Caco-2 (cell line): ENCODE results near the gene FKBP1A. TPM values are rescaled to one million over a fixed set of nuclear protein-coding genes. Genes with fewer than 3 reads are reported as not detected.

ENCODE experiments used
- BruUV-seq: library from RNA; stranded (reverse); fragments of 400-500 nt; replicated peaks from 2 replicates; lab custom pipeline; 2021; lab: Mats Ljungman, UMichigan
- CTCF ChIA-PET: fragments of 300-600 bp; sonication (Branson Sonifier 250); formaldehyde crosslinking; loops from one replicate; lab custom pipeline; 2022; ENCODE audit warnings: antibody characterized with exemption; lab: Charles Lee
- POLR2A ChIA-PET: fragments of 300-600 bp; sonication (Branson Sonifier 250); formaldehyde crosslinking; loops from one replicate; lab custom pipeline; 2022; ENCODE audit warnings: antibody characterized with exemption; lab: Charles Lee
- DNase-seq, 2 experiments: peaks; one replicate each; pipeline versions ENCODE4 v3.0.0 to v3.0.0-alpha.2; 2020 to 2022
- H3K27me3 ChIP-seq: replicated peaks from 2 replicates; pipeline ENCODE4 v1.6.0; 2011; ENCODE audit warnings: low read length; ENCODE audit not compliant: control insufficient read depth, insufficient read depth
- H3K36me3 ChIP-seq: 2 replicates; pipeline ENCODE4 v1.5.1; 2011; ENCODE audit warnings: low read length; ENCODE audit not compliant: control insufficient read depth, insufficient read depth
- H3K4me1 ChIP-seq: fragments of 250-450 bp; sonication (Bioruptor Pico); 2 replicates; pipeline ENCODE4 v1.5.1; 2020; ENCODE audit warnings: mild to moderate bottlenecking
- H3K4me3 ChIP-seq: 2 replicates; pipeline ENCODE4 v1.5.1; 2011; ENCODE audit warnings: low read depth, mild to moderate bottlenecking, control low read depth, low read length
- H3K9me3 ChIP-seq: fragments of 250-450 bp; sonication (Bioruptor Pico); 2 replicates; pipeline ENCODE4 v1.5.1; 2020; ENCODE audit warnings: mild to moderate bottlenecking, moderate library complexity
- H3K27ac Mint-ChIP-seq: one replicate; pipeline ENCODE4 v1.8.0; 2022; ENCODE audit warnings: mixed read lengths; ENCODE audit not compliant: unreplicated experiment
- H3K27me3 Mint-ChIP-seq: one replicate; pipeline ENCODE4 v1.8.0; 2022; ENCODE audit warnings: mixed read lengths; ENCODE audit not compliant: insufficient read depth, unreplicated experiment
- H3K36me3 Mint-ChIP-seq: one replicate; pipeline ENCODE4 v1.8.0; 2022; ENCODE audit warnings: mild to moderate bottlenecking, mixed read lengths; ENCODE audit not compliant: insufficient read depth, unreplicated experiment
- H3K4me1 Mint-ChIP-seq: one replicate; pipeline ENCODE4 v1.8.0; 2022; ENCODE audit warnings: low read depth, mixed read lengths; ENCODE audit not compliant: unreplicated experiment
- H3K4me3 Mint-ChIP-seq: one replicate; pipeline ENCODE4 v1.8.0; 2022; ENCODE audit warnings: mild to moderate bottlenecking, moderate library complexity, mixed read lengths; ENCODE audit not compliant: unreplicated experiment
- H3K9me3 Mint-ChIP-seq: one replicate; pipeline ENCODE4 v1.8.0; 2022; ENCODE audit warnings: mixed read lengths; ENCODE audit not compliant: unreplicated experiment
- intact Hi-C: fragments of 100-400 bp; cut with micrococcal nuclease; formaldehyde crosslinking; loops from one replicate; pipeline ENCODE4 v1.10.0; 2022; ENCODE audit not compliant: unreplicated experiment
- total RNA-seq: library from RNA; stranded (reverse); gene quantifications from 2 replicates; pipeline ENCODE4 v1.2.3, GENCODE V29; 2022
- TF ChIP-seq, protein P1 (sequence below), 2 experiments: fragments of 200-600 bp in 1 of 2; IDR thresholded peaks; 1 replicate in 1 of 2; 2 replicates in 1 of 2; pipeline versions ENCODE4 v1.5.1 to v1.8.0; 2011 to 2022; ENCODE audit warnings: antibody characterized with exemption in 1 of 2, control low read depth in 1 of 2, inconsistent platforms in 1 of 2, low read depth in 1 of 2, low read length in 1 of 2, mild to moderate bottlenecking in 1 of 2, moderate library complexity in 1 of 2; ENCODE audit not compliant: insufficient read depth in 1 of 2, severe bottlenecking in 1 of 2, unreplicated experiment in 1 of 2

FKBP1A gene
- total RNA-seq, 1 experiment from 2014 or later: 220 TPM

DNA sequence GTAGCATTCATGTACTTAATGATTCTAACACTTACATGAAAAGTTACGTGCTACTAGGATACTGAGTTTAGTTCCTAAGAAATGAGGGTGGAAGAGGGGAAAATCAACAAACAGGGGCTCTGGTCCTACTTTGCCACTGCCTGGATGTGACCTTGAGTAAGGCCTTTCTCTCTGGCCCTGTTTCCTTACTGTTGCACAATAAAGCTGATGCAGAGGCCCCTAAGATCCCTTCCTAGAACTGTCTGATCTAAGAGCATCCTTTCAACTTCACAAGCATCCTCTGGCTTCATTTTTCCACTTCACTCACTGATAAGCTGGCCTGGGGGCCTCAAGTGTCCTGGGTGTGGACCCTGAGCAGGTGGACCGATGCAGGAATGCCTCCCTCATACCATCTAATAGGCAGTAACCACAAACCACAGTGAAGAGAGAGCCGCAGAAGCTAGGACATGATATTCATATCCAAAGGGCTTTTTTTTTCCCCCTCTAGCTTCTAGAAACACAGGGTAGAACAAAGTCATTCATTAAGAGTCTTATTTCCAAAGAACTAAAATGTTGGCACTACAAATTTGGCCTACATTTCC, 21.6 kb downstream of the FKBP1A start:
- Mint-ChIP-seq H3K9me3 (peaks cover 6% of the 10 kb centered on the region), H3K4me1 (peaks cover 6% of the 10 kb centered on the region), H3K36me3 (peaks cover 62% of the 10 kb centered on the region), H3K27ac (no peak overlapping the region), H3K4me3 (no peak overlapping the region), H3K27me3 (no peaks in the 10 kb centered on the region)
- Histone ChIP-seq H3K9me3 (no peaks in the 10 kb centered on the region), H3K4me1 (no peaks in the 10 kb centered on the region), H3K36me3 (peaks cover 3% of the 10 kb centered on the region; the same call in 1 of the 2 replicates), H3K27me3 (no peaks in the 10 kb centered on the region), H3K4me3 (no peak overlapping the region)
- BruUV-seq: no TSS peak
- POLR2A ChIA-PET: no interaction called here
- CTCF ChIA-PET: no interaction called here
- TF ChIP-seq, protein P1, sequence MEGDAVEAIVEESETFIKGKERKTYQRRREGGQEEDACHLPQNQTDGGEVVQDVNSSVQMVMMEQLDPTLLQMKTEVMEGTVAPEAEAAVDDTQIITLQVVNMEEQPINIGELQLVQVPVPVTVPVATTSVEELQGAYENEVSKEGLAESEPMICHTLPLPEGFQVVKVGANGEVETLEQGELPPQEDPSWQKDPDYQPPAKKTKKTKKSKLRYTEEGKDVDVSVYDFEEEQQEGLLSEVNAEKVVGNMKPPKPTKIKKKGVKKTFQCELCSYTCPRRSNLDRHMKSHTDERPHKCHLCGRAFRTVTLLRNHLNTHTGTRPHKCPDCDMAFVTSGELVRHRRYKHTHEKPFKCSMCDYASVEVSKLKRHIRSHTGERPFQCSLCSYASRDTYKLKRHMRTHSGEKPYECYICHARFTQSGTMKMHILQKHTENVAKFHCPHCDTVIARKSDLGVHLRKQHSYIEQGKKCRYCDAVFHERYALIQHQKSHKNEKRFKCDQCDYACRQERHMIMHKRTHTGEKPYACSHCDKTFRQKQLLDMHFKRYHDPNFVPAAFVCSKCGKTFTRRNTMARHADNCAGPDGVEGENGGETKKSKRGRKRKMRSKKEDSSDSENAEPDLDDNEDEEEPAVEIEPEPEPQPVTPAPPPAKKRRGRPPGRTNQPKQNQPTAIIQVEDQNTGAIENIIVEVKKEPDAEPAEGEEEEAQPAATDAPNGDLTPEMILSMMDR (IDR thresholded peaks at IDR 0.05; ENCODE audit: insufficient read depth in 1 of 2, low read depth in 1 of 2, low read length in 1 of 2, severe bottlenecking in 1 of 2, unreplicated experiment in 1 of 2): no peak
- intact Hi-C loops: no loop called here
- no peak for DNase-seq

DNA sequence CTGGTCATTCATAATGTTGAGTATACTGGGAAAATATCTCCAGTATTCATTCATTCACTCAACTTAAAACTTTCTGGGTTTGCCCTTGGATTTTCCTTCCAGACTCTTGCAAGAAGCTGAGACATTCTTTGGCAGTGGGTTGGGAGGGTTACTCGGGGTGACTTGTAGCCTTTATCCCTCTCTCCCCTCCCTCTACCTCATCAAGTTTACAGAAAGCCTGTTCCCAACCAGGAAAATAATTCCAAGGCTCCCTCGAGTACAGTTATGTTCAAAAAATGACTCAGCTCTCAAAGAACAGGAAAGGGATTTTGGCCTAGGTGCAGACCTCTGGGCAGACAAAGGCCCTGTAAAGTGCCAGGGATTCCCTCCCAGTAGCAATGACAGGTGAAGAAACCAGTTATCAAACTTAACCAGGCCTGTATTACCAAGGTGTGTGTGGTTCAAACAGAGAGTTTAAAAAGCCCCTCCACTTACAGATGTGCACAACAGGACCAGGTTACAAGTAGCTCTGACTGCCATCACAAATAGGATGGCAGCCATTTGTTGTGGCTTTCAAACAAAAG, 22.2 kb downstream of the FKBP1A start:
- DNase-seq: no peak
- no peak overlapping the region for H3K27ac Mint-ChIP-seq
- ChIA-PET POLR2A (no interaction called here), CTCF (no interaction called here)
- H3K4me1 Mint-ChIP-seq: peaks cover 6% of the 10 kb centered on the region
- H3K27me3 Mint-ChIP-seq: no peaks in the 10 kb centered on the region
- H3K4me3 ChIP-seq: no peak overlapping the region
- intact Hi-C loops: no loop called here
- peaks cover 6% of the 10 kb centered on the region for H3K9me3 Mint-ChIP-seq
- H3K36me3 Mint-ChIP-seq: peaks cover 58% of the 10 kb centered on the region
- no TSS peak for BruUV-seq
- H3K27me3 ChIP-seq: no peaks in the 10 kb centered on the region
- H3K4me1 ChIP-seq: no peaks in the 10 kb centered on the region
- no peak overlapping the region for H3K4me3 Mint-ChIP-seq
- peaks cover 3% of the 10 kb centered on the region; the same call in 1 of the 2 replicates for H3K36me3 ChIP-seq
- TF ChIP-seq, protein P1 (IDR thresholded peaks at IDR 0.05; ENCODE audit: insufficient read depth in 1 of 2, low read depth in 1 of 2, low read length in 1 of 2, severe bottlenecking in 1 of 2, unreplicated experiment in 1 of 2): no peak
- no peaks in the 10 kb centered on the region for H3K9me3 ChIP-seq

DNA sequence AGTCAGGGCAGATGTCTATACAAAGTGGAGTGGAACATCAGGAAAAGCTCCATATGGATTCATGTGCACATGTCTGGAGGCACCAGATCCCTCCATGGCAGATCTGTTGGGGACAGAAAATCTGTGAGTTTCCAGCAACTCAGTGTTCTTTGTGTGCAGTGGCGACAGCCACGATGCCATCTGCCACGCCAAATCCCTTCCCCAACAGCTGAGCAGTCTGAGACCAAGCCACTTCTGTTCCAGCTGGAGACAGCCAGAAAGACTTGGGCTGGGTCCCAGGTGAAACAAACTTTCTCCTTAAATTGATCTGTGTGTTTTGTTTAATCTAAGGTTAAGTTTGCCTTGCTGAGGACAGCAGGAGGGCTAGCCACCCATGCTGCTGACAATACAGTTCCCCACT, 22.9 kb downstream of the FKBP1A start:
- no TSS peak for BruUV-seq
- TF ChIP-seq, protein P1 (IDR thresholded peaks at IDR 0.05; ENCODE audit: insufficient read depth in 1 of 2, low read depth in 1 of 2, low read length in 1 of 2, severe bottlenecking in 1 of 2, unreplicated experiment in 1 of 2): no peak
- ChIA-PET POLR2A (no interaction called here), CTCF (no interaction called here)
- Mint-ChIP-seq H3K4me1 (peaks cover 6% of the 10 kb centered on the region), H3K9me3 (peaks cover 6% of the 10 kb centered on the region), H3K27me3 (no peaks in the 10 kb centered on the region), H3K4me3 (no peak overlapping the region), H3K36me3 (peaks cover 64% of the 10 kb centered on the region), H3K27ac (no peak overlapping the region)
- Histone ChIP-seq H3K36me3 (peaks cover 3% of the 10 kb centered on the region; the same call in 1 of the 2 replicates), H3K4me3 (no peak overlapping the region), H3K27me3 (no peaks in the 10 kb centered on the region), H3K9me3 (no peaks in the 10 kb centered on the region), H3K4me1 (no peaks in the 10 kb centered on the region)
- intact Hi-C loops: no loop called here
- no peak for DNase-seq
